Measurements from ENCODE around the gene USP13.
"Not testable (repeated sequence)": the region's sequence is repeated elsewhere in the genome, so short reads cannot be mapped to it uniquely, and the experiment has no call there.

USP13 gene

GRCh38 chr3:179771797-179772196 is 119.0 kb downstream of the USP13 start:
- H3K4me1 Mint-ChIP-seq: no peaks in the 10 kb centered on the region
- no peak overlapping the region for H3K4me3 Mint-ChIP-seq
- ATAC-seq (no peak), DNase-seq (no peak)
- no peak overlapping the region for H3K27ac Mint-ChIP-seq
- no peaks in the 10 kb centered on the region for H3K9me3 Mint-ChIP-seq
- H3K27me3 Mint-ChIP-seq: no peaks in the 10 kb centered on the region

- Mint-ChIP-seq H3K4me1 (no peaks in the 10 kb centered on the region), H3K4me3 (no peak overlapping the region), H3K9me3 (no peaks in the 10 kb centered on the region), H3K27ac (no peak overlapping the region), H3K27me3 (no peaks in the 10 kb centered on the region)
- no peak for DNase-seq
- no peak for ATAC-seq
These were observed 119.5 kb downstream of the USP13 start for GRCh38 chr3:179772297-179772696.

GRCh38 chr3:179775416-179776122 is 122.7 kb downstream of the USP13 start:
- H3K27ac Mint-ChIP-seq: no peak overlapping the region
- H3K9me3 Mint-ChIP-seq: peaks cover 4 to 7% of the 10 kb centered on the region in 2 donors
- H3K4me1 Mint-ChIP-seq: no peaks in the 10 kb centered on the region
- no peak for DNase-seq
- H3K27me3 Mint-ChIP-seq: no peaks in the 10 kb centered on the region
- no peak overlapping the region for H3K4me3 Mint-ChIP-seq
- peak; percentile 43 for ATAC-seq

GRCh38 chr3:179782841-179783240 is 130.0 kb downstream of the USP13 start:
- not testable (repeated sequence) for DNase-seq, ATAC-seq

GRCh38 chr3:179788996-179789395 is 136.2 kb downstream of the USP13 start:
- Mint-ChIP-seq H3K27ac (no peak overlapping the region), H3K27me3 (no peaks in the 10 kb centered on the region), H3K9me3 (no peaks in the 10 kb centered on the region), H3K4me3 (no peak overlapping the region), H3K4me1 (no peaks in the 10 kb centered on the region)
- DNase-seq: no peak
- ATAC-seq: no peak

More at GRCh38 chr3:179782841-179783240, 130.0 kb downstream of the USP13 start:
- H3K4me1 Mint-ChIP-seq, H3K9me3 Mint-ChIP-seq, H3K27me3 Mint-ChIP-seq, H3K4me3 Mint-ChIP-seq, H3K27ac Mint-ChIP-seq: not testable (repeated sequence)

GRCh38 chr3:179791793-179792192 is 139.0 kb downstream of the USP13 start:
- Mint-ChIP-seq H3K27ac (no peak overlapping the region), H3K4me1 (no peaks in the 10 kb centered on the region), H3K4me3 (no peak overlapping the region), H3K27me3 (no peaks in the 10 kb centered on the region), H3K9me3 (no peaks in the 10 kb centered on the region)
- DNase-seq: no peak
- no peak for ATAC-seq

- Mint-ChIP-seq H3K4me3 (no peak overlapping the region), H3K9me3 (no peaks in the 10 kb centered on the region), H3K27me3 (no peaks in the 10 kb centered on the region), H3K27ac (no peak overlapping the region), H3K4me1 (no peaks in the 10 kb centered on the region)
- DNase-seq (no peak), ATAC-seq (no peak)
These were observed 141.5 kb downstream of the USP13 start for GRCh38 chr3:179794355-179794754.

- H3K9me3 Mint-ChIP-seq: no peaks in the 10 kb centered on the region
- DNase-seq (no peak), ATAC-seq (no peak)
- no peak overlapping the region for H3K4me3 Mint-ChIP-seq
- H3K27me3 Mint-ChIP-seq: no peaks in the 10 kb centered on the region
- H3K4me1 Mint-ChIP-seq: no peaks in the 10 kb centered on the region
- no peak overlapping the region for H3K27ac Mint-ChIP-seq
These were observed 143.6 kb downstream of the USP13 start for GRCh38 chr3:179796421-179796820.

GRCh38 chr3:179797192-179797591 is 144.4 kb downstream of the USP13 start:
- no peak overlapping the region for H3K4me3 Mint-ChIP-seq
- H3K9me3 Mint-ChIP-seq: no peaks in the 10 kb centered on the region
- DNase-seq (no peak), ATAC-seq (no peak)
- H3K27ac Mint-ChIP-seq: no peak overlapping the region
- no peaks in the 10 kb centered on the region for H3K4me1 Mint-ChIP-seq
- H3K27me3 Mint-ChIP-seq: no peaks in the 10 kb centered on the region

GRCh38 chr3:179801263-179801662 is 148.4 kb downstream of the USP13 start:
- Mint-ChIP-seq H3K27ac (no peak overlapping the region), H3K27me3 (peaks cover 7% of the 10 kb centered on the region), H3K4me1 (peaks cover 5% of the 10 kb centered on the region), H3K9me3 (no peaks in the 10 kb centered on the region), H3K4me3 (no peak overlapping the region)
- ATAC-seq (no peak), DNase-seq (no peak)

GRCh38 chr3:179801856-179802255 is 149.0 kb downstream of the USP13 start:
- no peak for DNase-seq
- ATAC-seq: no peak
- Mint-ChIP-seq H3K27ac (no peak overlapping the region), H3K4me3 (no peak overlapping the region), H3K4me1 (peaks cover 5% of the 10 kb centered on the region), H3K27me3 (peaks cover 7% of the 10 kb centered on the region), H3K9me3 (no peaks in the 10 kb centered on the region)

- H3K9me3 Mint-ChIP-seq: no peaks in the 10 kb centered on the region
- no peak overlapping the region for H3K4me3 Mint-ChIP-seq
- H3K27me3 Mint-ChIP-seq: peaks cover 7% of the 10 kb centered on the region
- H3K27ac Mint-ChIP-seq: no peak overlapping the region
- no peak for DNase-seq
- ATAC-seq: no peak
- peaks cover 5% of the 10 kb centered on the region for H3K4me1 Mint-ChIP-seq
These were observed 153.3 kb downstream of the USP13 start for GRCh38 chr3:179806177-179806576.

- H3K27ac Mint-ChIP-seq: no peak overlapping the region
- H3K4me1 Mint-ChIP-seq: peaks cover 5% of the 10 kb centered on the region
- DNase-seq (no peak), ATAC-seq (no peak)
- H3K27me3 Mint-ChIP-seq: peaks cover 7% of the 10 kb centered on the region
- H3K9me3 Mint-ChIP-seq: no peaks in the 10 kb centered on the region
- H3K4me3 Mint-ChIP-seq: no peak overlapping the region
These were observed 154.7 kb downstream of the USP13 start for GRCh38 chr3:179807588-179807987.

- Mint-ChIP-seq H3K27me3 (no peaks in the 10 kb centered on the region), H3K4me1 (peaks cover 2% of the 10 kb centered on the region), H3K4me3 (no peak overlapping the region), H3K9me3 (no peaks in the 10 kb centered on the region), H3K27ac (no peak overlapping the region)
- no peak for ATAC-seq
- DNase-seq: no peak
These were observed 156.8 kb downstream of the USP13 start for GRCh38 chr3:179809639-179810038.

- peak in 1 of 2 donors; percentile 12 for DNase-seq
- Mint-ChIP-seq H3K27me3 (no peaks in the 10 kb centered on the region), H3K27ac (no peak overlapping the region), H3K4me3 (no peak overlapping the region), H3K9me3 (no peaks in the 10 kb centered on the region), H3K4me1 (no peaks in the 10 kb centered on the region)
- peak; percentile 66 for ATAC-seq
These were observed 158.7 kb downstream of the USP13 start for GRCh38 chr3:179811321-179812095.

GRCh38 chr3:179812096-179812382 is 159.2 kb downstream of the USP13 start:
- no peak for ATAC-seq
- H3K4me1 Mint-ChIP-seq: no peaks in the 10 kb centered on the region
- no peaks in the 10 kb centered on the region for H3K27me3 Mint-ChIP-seq
- no peak for DNase-seq
- no peak overlapping the region for H3K4me3 Mint-ChIP-seq
- H3K27ac Mint-ChIP-seq: no peak overlapping the region
- H3K9me3 Mint-ChIP-seq: no peaks in the 10 kb centered on the region

- DNase-seq (no peak), ATAC-seq (no peak)
- H3K9me3 Mint-ChIP-seq: no peaks in the 10 kb centered on the region
- H3K27ac Mint-ChIP-seq: no peak overlapping the region
- H3K27me3 Mint-ChIP-seq: no peaks in the 10 kb centered on the region
- H3K4me1 Mint-ChIP-seq: no peaks in the 10 kb centered on the region
- H3K4me3 Mint-ChIP-seq: no peak overlapping the region
These were observed 166.5 kb downstream of the USP13 start for GRCh38 chr3:179819379-179819778.

All from stimulated activated naive CD8-positive, alpha-beta T cell treated with anti-CD3 and anti-CD28 coated beads, Interleukin-15, amount 100 ng/mL, for 72 hours (primary cell).